Dendritic cell treated with granulocyte-macrophage colony-stimulating factor and Interleukin-4, amounts not matched to agents 40 ng/mL and 50 ng/mL, for 4 days (primary cell): ENCODE data around the gene PRR5L.

ENCODE experiments used
- H3K27ac Mint-ChIP-seq: one replicate; pipeline ENCODE4 v1.8.0; 2022; ENCODE audit warnings: mild to moderate bottlenecking, mixed read lengths
- H3K27me3 Mint-ChIP-seq: one replicate; pipeline ENCODE4 v1.8.0; 2022; ENCODE audit warnings: mild to moderate bottlenecking, mixed read lengths
- H3K36me3 Mint-ChIP-seq: one replicate; pipeline ENCODE4 v1.8.0; 2022; ENCODE audit warnings: low read depth, mixed read lengths
- H3K4me1 Mint-ChIP-seq: one replicate; pipeline ENCODE4 v1.8.0; 2022; ENCODE audit warnings: low read depth, mixed read lengths
- H3K4me3 Mint-ChIP-seq: one replicate; pipeline ENCODE4 v1.8.0; 2022; ENCODE audit warnings: mild to moderate bottlenecking, moderate library complexity, mixed read lengths
- H3K9me3 Mint-ChIP-seq: one replicate; pipeline ENCODE4 v1.8.0; 2022; ENCODE audit warnings: mixed read lengths
- intact Hi-C: fragments of 100-400 bp; cut with micrococcal nuclease; formaldehyde crosslinking; loops from one replicate; pipeline ENCODE4 v1.15.0; 2022

Gene PRR5L

DNA sequence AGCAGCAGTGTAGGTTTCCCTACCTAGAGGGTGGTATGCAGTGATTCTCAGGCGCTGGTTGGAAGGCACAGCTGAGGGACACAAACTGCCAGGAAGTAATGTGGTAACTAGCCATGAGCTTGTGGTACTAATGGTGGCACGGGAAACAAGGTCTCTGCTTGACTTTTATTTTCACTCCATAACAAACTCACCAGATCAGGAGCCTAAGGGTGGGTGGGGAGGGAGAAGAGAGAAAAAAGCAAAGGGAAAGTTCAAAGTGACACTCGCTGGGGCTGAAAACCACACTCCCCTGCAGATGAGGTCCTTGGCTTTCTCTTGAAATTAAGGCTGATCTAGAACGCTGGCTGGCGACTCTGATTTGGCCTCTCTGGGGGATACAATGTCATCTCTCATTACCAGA lies 192.0 kb downstream of the PRR5L start:
- peaks cover 79% of the 10 kb centered on the region for H3K36me3 Mint-ChIP-seq
- peaks cover 25% of the 10 kb centered on the region for H3K4me1 Mint-ChIP-seq
- no peak overlapping the region for H3K27ac Mint-ChIP-seq
- H3K4me3 Mint-ChIP-seq: no peak overlapping the region
- H3K27me3 Mint-ChIP-seq: no peaks in the 10 kb centered on the region
- no peaks in the 10 kb centered on the region for H3K9me3 Mint-ChIP-seq
- intact Hi-C loops: no loop called here

DNA sequence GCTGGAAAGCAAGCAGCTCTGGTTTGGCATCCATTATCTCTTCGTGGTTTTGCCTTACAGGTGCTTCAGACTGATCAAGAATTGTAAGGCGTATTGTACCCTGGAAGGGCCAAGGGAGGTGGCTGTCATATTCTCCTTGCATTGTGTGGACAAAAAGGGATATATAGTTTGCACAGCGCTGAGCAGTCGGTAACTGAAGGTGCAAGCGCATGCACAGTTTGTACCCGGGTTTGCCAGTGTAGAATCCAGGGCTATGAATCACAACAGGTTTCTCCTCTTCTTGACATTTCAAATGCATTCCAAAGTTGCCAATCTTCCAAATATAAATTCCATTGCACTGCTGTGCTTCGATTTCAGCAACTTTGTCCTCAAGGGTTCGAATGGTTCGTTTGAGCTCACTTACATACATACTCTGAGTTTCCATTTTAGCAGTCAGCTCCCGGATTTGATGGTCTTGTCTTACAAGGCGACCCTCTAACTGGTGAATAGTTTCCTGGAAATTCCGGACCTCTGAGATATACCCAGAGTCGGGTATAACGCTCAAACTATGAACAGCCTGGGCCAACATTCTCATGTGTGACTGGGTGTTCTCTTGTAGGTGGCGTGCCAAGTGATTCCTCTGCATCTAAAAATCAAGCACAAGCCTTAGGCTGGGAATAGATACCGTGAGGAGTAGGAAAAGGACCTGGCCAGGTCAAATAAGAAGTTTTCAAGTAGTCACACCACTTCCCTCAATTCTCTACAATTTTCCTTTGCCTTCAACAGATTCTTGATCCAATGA lies 194.1 kb downstream of the PRR5L start:
- intact Hi-C loops: loop anchor here (5.0 kb wide), 1 partner anchor 183 kb away; no protein-coding TSS in a partner anchor
- Mint-ChIP-seq H3K36me3 (peaks cover 72% of the 10 kb centered on the region), H3K9me3 (no peaks in the 10 kb centered on the region), H3K4me1 (peaks cover 22% of the 10 kb centered on the region), H3K27me3 (no peaks in the 10 kb centered on the region), H3K4me3 (no peak overlapping the region), H3K27ac (no peak overlapping the region)

DNA sequence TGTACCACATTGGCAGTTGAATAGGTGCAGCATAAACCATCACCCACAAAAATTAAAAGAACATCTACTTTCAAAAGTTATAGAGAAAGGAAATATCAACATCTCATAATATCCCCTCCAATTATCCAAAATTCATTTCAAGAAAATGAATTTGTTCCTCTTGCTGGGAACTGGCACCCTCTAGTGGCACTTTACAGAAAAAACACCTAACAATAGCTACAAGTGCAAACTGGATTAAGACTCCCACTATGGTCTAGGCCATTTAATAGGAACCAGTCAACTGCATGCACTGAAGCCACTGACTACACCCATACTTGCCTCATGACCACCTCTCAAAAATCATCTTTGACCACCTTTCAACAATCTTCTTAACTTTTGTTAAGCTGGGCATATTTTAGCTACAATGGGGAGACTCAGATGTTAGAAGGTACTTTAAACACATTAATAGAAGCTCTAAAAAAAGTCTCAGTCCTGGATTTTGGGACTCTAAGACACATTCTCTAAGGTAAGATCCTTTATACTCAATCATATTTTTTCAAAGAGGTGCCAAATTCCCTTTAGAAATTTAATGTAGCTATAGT lies 196.7 kb downstream of the PRR5L start:
- Mint-ChIP-seq H3K9me3 (no peaks in the 10 kb centered on the region), H3K4me1 (peaks cover 9% of the 10 kb centered on the region), H3K27ac (no peak overlapping the region), H3K4me3 (no peak overlapping the region), H3K27me3 (no peaks in the 10 kb centered on the region), H3K36me3 (peaks cover 74% of the 10 kb centered on the region)
- intact Hi-C loops: loop anchor here (1.0 to 5.0 kb wide), 3 partner anchors 48 to 204 kb away; partner anchors contain the start of gene COMMD9

DNA sequence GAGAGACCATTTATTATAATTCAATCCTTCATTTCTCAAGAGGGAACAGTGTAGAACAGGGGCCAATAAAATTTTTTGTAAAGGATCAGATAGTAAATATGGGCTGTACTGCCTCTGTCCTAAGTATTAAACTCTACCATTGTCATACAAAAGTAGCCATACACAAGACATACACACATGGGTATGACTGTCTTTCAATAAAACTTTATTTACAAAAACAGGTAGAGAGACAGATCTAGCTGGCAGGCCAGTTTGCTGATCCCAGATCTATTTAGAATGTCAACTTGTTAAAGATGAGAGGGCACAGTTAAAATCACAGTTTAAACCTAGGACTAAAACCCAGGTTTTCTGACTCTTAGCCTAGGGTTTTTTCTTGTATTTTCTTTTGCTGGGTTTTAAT lies 197.2 kb downstream of the PRR5L start:
- Mint-ChIP-seq H3K27ac (no peak overlapping the region), H3K4me3 (no peak overlapping the region), H3K9me3 (no peaks in the 10 kb centered on the region), H3K27me3 (no peaks in the 10 kb centered on the region), H3K36me3 (peaks cover 79% of the 10 kb centered on the region), H3K4me1 (peaks cover 5% of the 10 kb centered on the region)
- intact Hi-C loops: loop anchor here (5.0 kb wide), 1 partner anchor 186 kb away; no protein-coding TSS in a partner anchor

DNA sequence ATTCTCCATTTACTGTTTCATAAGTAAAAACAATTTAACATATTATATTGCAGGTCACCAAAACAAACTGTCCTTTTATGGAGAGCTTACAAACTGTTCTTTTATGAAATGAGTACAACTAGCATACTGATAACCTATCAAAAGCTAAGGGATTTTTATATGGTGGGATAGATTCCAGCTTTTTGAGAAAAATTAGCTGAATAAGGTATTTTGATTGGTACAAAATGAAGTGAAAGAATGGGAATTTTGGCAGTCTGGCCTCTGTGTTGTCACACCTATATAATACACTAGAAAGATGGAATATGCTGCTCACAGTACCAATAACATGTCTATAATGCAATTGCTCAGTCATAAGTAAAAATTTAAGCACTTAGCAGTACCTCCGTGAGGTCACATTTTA lies 202.6 kb downstream of the PRR5L start:
- Mint-ChIP-seq H3K9me3 (no peaks in the 10 kb centered on the region), H3K27ac (no peak overlapping the region), H3K36me3 (peaks cover 72% of the 10 kb centered on the region), H3K4me1 (peaks cover 19% of the 10 kb centered on the region), H3K27me3 (no peaks in the 10 kb centered on the region), H3K4me3 (no peak overlapping the region)
- intact Hi-C loops: no loop called here

DNA sequence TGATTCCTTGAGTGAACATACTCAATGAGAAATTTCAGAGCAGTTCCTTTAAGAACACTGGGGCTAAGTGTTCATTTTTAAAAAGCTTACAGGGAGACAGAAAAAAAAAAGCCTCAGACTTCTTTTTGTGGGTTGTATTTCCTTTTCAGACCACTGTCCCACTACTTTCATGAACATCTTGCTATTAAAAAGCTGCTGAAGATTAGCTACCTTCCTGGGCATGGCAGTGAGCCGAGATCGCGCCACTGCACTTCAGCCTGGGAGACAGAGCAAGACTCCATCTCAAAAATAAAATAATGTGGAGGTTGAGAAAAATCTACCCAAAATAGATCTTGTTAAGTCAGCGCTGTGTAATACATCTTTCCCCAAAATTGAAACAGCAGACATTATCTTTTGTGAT lies 203.2 kb downstream of the PRR5L start:
- Mint-ChIP-seq H3K27me3 (no peaks in the 10 kb centered on the region), H3K4me3 (no peak overlapping the region), H3K4me1 (peaks cover 23% of the 10 kb centered on the region), H3K9me3 (no peaks in the 10 kb centered on the region), H3K36me3 (peaks cover 72% of the 10 kb centered on the region), H3K27ac (no peak overlapping the region)
- intact Hi-C loops: no loop called here

DNA sequence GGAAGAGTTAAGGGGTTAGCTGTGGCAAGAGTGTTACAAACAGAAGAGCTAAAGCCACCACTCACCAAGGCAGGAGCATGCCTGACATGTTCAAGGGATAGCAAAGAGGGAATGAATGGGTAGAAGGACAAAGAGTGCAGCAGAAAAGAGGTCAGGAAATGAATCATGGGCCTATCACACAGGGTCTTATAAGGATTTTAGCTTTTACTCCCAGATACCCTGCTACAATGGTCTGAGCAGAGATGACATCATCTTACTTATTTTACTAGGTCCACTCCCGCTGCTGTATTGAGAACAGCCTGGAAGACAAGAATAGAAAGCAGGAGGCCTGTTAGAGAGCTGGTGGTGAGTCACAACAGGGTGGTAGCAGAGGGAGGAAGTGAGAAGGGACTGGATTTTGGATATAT lies 204.2 kb downstream of the PRR5L start:
- Mint-ChIP-seq H3K9me3 (no peaks in the 10 kb centered on the region), H3K27ac (peak overlapping the region; percentile 1), H3K27me3 (no peaks in the 10 kb centered on the region), H3K36me3 (peaks cover 72% of the 10 kb centered on the region), H3K4me1 (peaks cover 30% of the 10 kb centered on the region), H3K4me3 (no peak overlapping the region)
- intact Hi-C loops: no loop called here

DNA sequence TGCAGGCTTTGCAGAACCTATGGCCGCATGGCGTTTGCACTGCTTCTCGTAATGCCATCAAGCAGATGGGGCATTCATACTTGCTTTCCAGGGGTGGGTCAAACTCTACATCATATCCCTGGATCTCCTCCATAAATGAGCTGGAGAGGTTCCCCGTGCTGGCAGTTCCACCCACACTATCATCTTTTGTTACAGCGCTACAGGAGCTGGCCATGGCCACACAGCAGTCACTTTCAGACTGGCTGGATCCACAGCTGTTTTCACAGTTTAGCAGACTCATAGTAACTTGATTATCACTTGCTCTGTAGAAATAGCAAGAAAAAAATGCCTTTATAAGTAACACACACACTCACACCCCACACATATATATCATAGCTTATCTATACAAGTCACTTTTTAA lies 205.1 kb downstream of the PRR5L start:
- H3K36me3 Mint-ChIP-seq: peaks cover 73% of the 10 kb centered on the region
- H3K4me1 Mint-ChIP-seq: peaks cover 35% of the 10 kb centered on the region
- no peaks in the 10 kb centered on the region for H3K27me3 Mint-ChIP-seq
- intact Hi-C loops: no loop called here
- no peak overlapping the region for H3K4me3 Mint-ChIP-seq
- no peak overlapping the region for H3K27ac Mint-ChIP-seq
- H3K9me3 Mint-ChIP-seq: no peaks in the 10 kb centered on the region

DNA sequence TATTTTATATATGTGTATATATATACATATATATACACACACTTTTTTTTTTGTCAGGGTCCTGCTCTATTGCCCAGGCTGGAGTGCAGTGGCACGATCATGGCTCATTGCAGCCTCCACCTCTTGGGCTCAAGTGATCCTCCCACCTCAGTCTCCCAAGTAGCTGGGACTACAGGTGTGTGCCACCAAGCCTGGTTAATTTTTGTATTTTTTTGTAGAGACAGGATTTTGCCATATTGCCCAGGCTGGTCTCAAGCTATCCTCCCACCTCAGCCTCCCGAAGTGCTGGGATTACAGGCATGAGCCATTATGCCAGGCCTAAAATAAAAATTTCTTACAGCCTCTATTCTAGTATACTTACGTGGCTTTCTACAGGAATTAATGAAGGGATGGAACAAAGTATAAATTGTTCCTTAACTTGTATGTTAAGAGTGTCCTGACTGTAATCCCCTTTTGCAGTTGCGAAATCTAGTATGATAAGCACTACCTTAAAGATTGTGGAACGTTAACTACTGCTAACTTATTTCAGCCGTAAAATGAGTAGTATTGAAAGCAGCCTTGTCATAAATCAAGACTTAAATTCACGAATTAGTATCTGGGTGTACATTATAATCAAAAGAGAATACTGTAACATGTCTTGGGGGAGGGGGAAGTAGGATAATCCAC lies 211.9 kb downstream of the PRR5L start:
- Mint-ChIP-seq H3K27ac (no peak overlapping the region), H3K4me1 (peaks cover 46% of the 10 kb centered on the region), H3K36me3 (peaks cover 36% of the 10 kb centered on the region), H3K4me3 (peak overlapping the region; percentile 23), H3K9me3 (no peaks in the 10 kb centered on the region), H3K27me3 (no peaks in the 10 kb centered on the region)
- intact Hi-C loops: no loop called here

DNA sequence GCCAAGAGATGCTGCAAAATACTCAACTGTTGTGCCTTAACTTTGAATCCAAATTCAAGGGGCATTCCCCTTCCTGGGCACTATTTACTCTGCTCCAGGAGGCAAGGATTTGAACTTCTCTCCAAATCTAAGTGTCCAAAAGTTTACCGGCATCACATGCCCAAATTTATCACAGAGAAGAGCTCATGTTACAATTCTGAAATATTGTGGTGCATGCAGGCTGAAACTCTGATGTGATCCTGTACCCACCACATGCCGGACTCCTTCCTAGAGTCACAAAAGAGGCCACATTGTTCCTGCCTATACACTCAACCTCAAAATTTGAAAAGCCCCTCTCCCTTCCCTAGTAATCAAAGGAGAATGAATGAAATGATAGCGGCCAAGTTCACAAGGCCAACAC lies 212.7 kb downstream of the PRR5L start:
- Mint-ChIP-seq H3K4me3 (peak overlapping the region; percentile 94), H3K27me3 (no peaks in the 10 kb centered on the region), H3K9me3 (peaks cover 4% of the 10 kb centered on the region), H3K27ac (peak overlapping the region; percentile 93), H3K36me3 (peaks cover 29% of the 10 kb centered on the region), H3K4me1 (peaks cover 41% of the 10 kb centered on the region)
- intact Hi-C loops: no loop called here

DNA sequence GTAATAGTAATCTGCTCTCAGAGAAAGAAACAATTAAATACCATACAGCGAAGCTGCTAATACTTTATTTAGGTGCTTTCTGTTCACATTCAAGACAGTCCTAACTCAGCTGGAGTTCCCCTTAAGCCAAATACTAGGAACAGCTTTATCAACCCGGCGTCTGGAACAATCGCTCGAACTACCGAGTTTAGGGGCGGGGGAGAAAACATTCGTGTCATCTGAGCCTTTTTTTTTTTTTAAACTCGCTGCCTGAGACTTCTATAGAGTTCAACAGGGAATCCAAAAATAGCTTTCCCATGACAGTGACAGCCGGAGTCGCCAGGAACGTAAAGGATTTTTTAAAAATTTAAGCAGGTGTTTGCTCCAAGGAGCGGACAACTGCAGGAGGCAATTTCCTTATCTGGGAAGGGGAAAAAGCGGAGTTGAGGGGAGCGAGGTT lies 213.1 kb downstream of the PRR5L start:
- Mint-ChIP-seq H3K27ac (peak overlapping the region; percentile 93), H3K4me1 (peaks cover 38% of the 10 kb centered on the region), H3K9me3 (peaks cover 9% of the 10 kb centered on the region), H3K36me3 (peaks cover 25% of the 10 kb centered on the region), H3K4me3 (peak overlapping the region; percentile 94), H3K27me3 (peaks cover 2% of the 10 kb centered on the region)
- intact Hi-C loops: no loop called here

DNA sequence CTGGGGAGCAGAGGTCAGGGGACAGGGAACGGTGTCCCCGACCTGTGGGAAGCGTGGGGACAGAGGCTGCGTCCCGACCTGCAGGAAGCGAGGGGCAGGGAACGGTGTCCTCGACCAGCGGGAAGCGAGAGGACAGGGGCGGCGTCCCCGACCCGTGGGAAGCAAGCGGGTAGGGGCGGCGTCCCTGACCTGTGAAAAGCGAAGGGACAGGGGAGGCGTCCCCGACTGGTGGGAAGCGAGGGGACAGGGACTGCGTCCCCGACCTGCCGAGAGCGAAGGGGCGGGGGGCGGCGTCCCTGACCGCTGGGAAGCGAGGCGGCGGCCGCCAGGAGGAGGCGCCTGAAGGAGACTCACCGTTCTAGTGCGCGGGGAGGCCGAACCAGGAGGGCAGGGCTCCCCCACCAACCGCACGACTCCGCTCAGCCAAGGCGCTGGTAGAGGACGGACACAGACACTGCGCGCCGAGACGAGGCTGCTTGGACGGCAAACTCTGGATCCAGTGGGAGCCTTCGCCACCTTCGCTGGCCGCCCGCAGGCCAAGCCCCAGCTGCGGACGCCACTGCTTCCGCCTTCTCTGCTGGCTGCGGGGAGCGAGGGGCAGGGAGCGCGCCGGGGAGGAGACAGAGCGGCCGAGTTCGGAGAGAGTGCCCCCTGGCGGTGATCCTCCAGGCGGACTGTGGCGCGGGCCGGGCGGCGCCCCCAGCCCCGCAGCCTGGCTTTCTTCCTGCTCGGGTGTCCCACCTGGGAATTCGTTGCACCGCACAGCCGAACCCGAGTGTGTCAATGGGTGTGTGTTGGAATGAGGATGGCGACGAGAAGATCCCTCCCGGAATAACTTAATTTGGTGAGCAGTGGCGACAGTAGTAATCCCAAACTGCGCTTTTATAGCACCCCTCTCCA lies 213.9 kb downstream of the PRR5L start, which contains the start of gene TRAF6:
Gene TRAF6 (minus strand): TSS at position 579 of the 900 bp plus-strand sequence. CDS start 8,757 bp downstream, outside the sequence.
- peaks cover 6% of the 10 kb centered on the region for H3K27me3 Mint-ChIP-seq
- peaks cover 34% of the 10 kb centered on the region for H3K4me1 Mint-ChIP-seq
- H3K36me3 Mint-ChIP-seq: peaks cover 21% of the 10 kb centered on the region
- intact Hi-C loops: no loop called here
- H3K27ac Mint-ChIP-seq: peak within 1 kb of the TSS; percentile 93
- H3K4me3 Mint-ChIP-seq: peak within 1 kb of the TSS; percentile 94
- peaks cover 11% of the 10 kb centered on the region for H3K9me3 Mint-ChIP-seq

DNA sequence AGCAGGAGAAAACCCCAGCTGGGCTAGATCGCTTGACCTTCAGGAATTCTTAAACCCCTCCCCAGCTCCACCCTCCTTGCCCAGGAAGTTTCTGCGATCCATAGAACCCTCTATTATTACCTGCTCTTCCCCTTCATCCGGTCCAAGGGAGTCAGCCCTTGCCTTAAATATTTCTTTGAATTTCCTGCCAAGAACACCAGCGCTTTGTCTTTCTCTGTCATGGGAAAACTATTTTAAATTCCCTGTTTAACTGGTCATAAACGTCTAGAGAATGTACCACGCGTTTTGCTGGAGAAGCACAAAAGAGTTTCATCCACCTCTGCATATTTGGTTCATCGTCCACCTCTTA lies 214.5 kb downstream of the PRR5L start:
- H3K27ac Mint-ChIP-seq: peak overlapping the region; percentile 93

More for the DNA sequence above, 214.5 kb downstream of the PRR5L start:
- Mint-ChIP-seq H3K4me1 (peaks cover 28% of the 10 kb centered on the region), H3K36me3 (peaks cover 15% of the 10 kb centered on the region), H3K27me3 (peaks cover 6% of the 10 kb centered on the region), H3K4me3 (peak overlapping the region; percentile 94), H3K9me3 (peaks cover 11% of the 10 kb centered on the region)
- intact Hi-C loops: no loop called here
